GM12878 (cell line): ENCODE results near the gene USP17L17. TPM values are rescaled to one million over a fixed set of nuclear protein-coding genes. Genes with fewer than 3 reads are reported as not detected.

Experiments
- polyA plus RNA-seq, 11 experiments: library from polyadenylated mRNA; depleted of rRNA in 4 of 11; unstranded in 6 of 11; stranded (reverse) in 5 of 11; fragments of >200 nt; fragmentation: Nextera tagmentation in 4 of 11; fragmentation: Illumina TruSeq in 1 of 11; extraction: Ambion mirVana in 4 of 11; extraction: Trizol in 1 of 11; gene quantifications; 1 replicate in 1 of 11; 2 replicates in 10 of 11; pipeline versions ENCODE4 v1.2.1 to v1.2.3, GENCODE V29; 2011 to 2016; ENCODE audit warnings: inconsistent platforms in 2 of 11, missing spikeins in 2 of 11, low read depth in 1 of 11
- total RNA-seq, 4 experiments: library from RNA; depleted of rRNA in 3 of 4; stranded (reverse); fragments of >200 nt in 3 of 4; fragmentation: Illumina TruSeq in 1 of 4; extraction: Trizol in 1 of 4; gene quantifications; 2 replicates each; pipeline versions ENCODE4 v1.2.1 to v1.2.3, GENCODE V29; 2013 to 2021

The USP17L17 gene
- total and polyA plus RNA-seq, 10 of the 15 experiments (the other 5 are each of a cell fraction or from before 2014, with no cell fraction given): not detected

Other genes with a start within 250 kb of the USP17L17 start
Only the 7 nearest of the 20 such genes appear.
- not detected in 2 replicates for gene USP17L12, start 23.7 kb upstream of the USP17L17 start, total RNA-seq (2014; rRNA removed)
- gene USP17L12, start 23.7 kb upstream of the USP17L17 start, total RNA-seq (2014; rRNA removed; fragmentation: Illumina TruSeq; extraction: Trizol): not detected in 2 replicates
- not detected in 2 replicates for gene USP17L12, start 23.7 kb upstream of the USP17L17 start, total RNA-seq (2021)
- gene USP17L12, start 23.7 kb upstream of the USP17L17 start, polyA plus RNA-seq (2011; rRNA removed): not detected in 2 replicates
- gene USP17L12, start 23.7 kb upstream of the USP17L17 start, polyA plus RNA-seq (2014; fragmentation: Illumina TruSeq; extraction: Trizol): not detected in 2 replicates
- gene USP17L12, start 23.7 kb upstream of the USP17L17 start, polyA plus RNA-seq (2014; fragmentation: Nextera tagmentation; extraction: Ambion mirVana): not detected
- not detected in 2 replicates for gene USP17L12, start 23.7 kb upstream of the USP17L17 start, polyA plus RNA-seq (2014; rRNA removed)
- not detected for gene USP17L12, start 23.7 kb upstream of the USP17L17 start, polyA plus RNA-seq (2016; fragmentation: Nextera tagmentation; extraction: Ambion mirVana)
- not detected in 2 replicates for gene USP17L13, start 19.0 kb upstream of the USP17L17 start, total RNA-seq (2014; rRNA removed)
- gene USP17L13, start 19.0 kb upstream of the USP17L17 start, total RNA-seq (2014; rRNA removed; fragmentation: Illumina TruSeq; extraction: Trizol): not detected in 2 replicates
- gene USP17L13, start 19.0 kb upstream of the USP17L17 start, total RNA-seq (2021): not detected in 2 replicates
- not detected in 2 replicates for gene USP17L13, start 19.0 kb upstream of the USP17L17 start, polyA plus RNA-seq (2011; rRNA removed)
- not detected in 2 replicates for gene USP17L13, start 19.0 kb upstream of the USP17L17 start, polyA plus RNA-seq (2014; fragmentation: Illumina TruSeq; extraction: Trizol)
- gene USP17L13, start 19.0 kb upstream of the USP17L17 start, polyA plus RNA-seq (2014; fragmentation: Nextera tagmentation; extraction: Ambion mirVana): not detected
- not detected in 2 replicates for gene USP17L13, start 19.0 kb upstream of the USP17L17 start, polyA plus RNA-seq (2014; rRNA removed)
- not detected for gene USP17L13, start 19.0 kb upstream of the USP17L17 start, polyA plus RNA-seq (2016; fragmentation: Nextera tagmentation; extraction: Ambion mirVana)
- not detected in 2 replicates for gene USP17L15, start 9.5 kb upstream of the USP17L17 start, total RNA-seq (2014; rRNA removed)
- gene USP17L15, start 9.5 kb upstream of the USP17L17 start, total RNA-seq (2014; rRNA removed; fragmentation: Illumina TruSeq; extraction: Trizol): not detected in 2 replicates
- not detected in 2 replicates for gene USP17L15, start 9.5 kb upstream of the USP17L17 start, total RNA-seq (2021)
- gene USP17L15, start 9.5 kb upstream of the USP17L17 start, polyA plus RNA-seq (2011; rRNA removed): not detected in 2 replicates
- gene USP17L15, start 9.5 kb upstream of the USP17L17 start, polyA plus RNA-seq (2014; fragmentation: Illumina TruSeq; extraction: Trizol): 0.07 TPM in 1 of 2 replicates, not detected in the other
- gene USP17L15, start 9.5 kb upstream of the USP17L17 start, polyA plus RNA-seq (2014; fragmentation: Nextera tagmentation; extraction: Ambion mirVana): under 1 TPM in 1 of 2 experiments, not detected in 1; 0.04 TPM
- 0.12 TPM in 1 of 2 replicates, not detected in the other for gene USP17L15, start 9.5 kb upstream of the USP17L17 start, polyA plus RNA-seq (2014; rRNA removed)
- gene USP17L15, start 9.5 kb upstream of the USP17L17 start, polyA plus RNA-seq (2016; fragmentation: Nextera tagmentation; extraction: Ambion mirVana): not detected
- not detected in 2 replicates for gene USP17L18, start 4.8 kb downstream of the USP17L17 start, total RNA-seq (2014; rRNA removed)
- not detected in 2 replicates for gene USP17L18, start 4.8 kb downstream of the USP17L17 start, total RNA-seq (2014; rRNA removed; fragmentation: Illumina TruSeq; extraction: Trizol)
- not detected in 2 replicates for gene USP17L18, start 4.8 kb downstream of the USP17L17 start, total RNA-seq (2021)
- not detected in 2 replicates for gene USP17L18, start 4.8 kb downstream of the USP17L17 start, polyA plus RNA-seq (2011; rRNA removed)
- not detected in 2 replicates for gene USP17L18, start 4.8 kb downstream of the USP17L17 start, polyA plus RNA-seq (2014; fragmentation: Illumina TruSeq; extraction: Trizol)
- not detected for gene USP17L18, start 4.8 kb downstream of the USP17L17 start, polyA plus RNA-seq (2014; fragmentation: Nextera tagmentation; extraction: Ambion mirVana)
- not detected in 2 replicates for gene USP17L18, start 4.8 kb downstream of the USP17L17 start, polyA plus RNA-seq (2014; rRNA removed)
- gene USP17L18, start 4.8 kb downstream of the USP17L17 start, polyA plus RNA-seq (2016; fragmentation: Nextera tagmentation; extraction: Ambion mirVana): not detected
- not detected in 2 replicates for gene USP17L19, start 9.5 kb downstream of the USP17L17 start, total RNA-seq (2014; rRNA removed)
- not detected in 2 replicates for gene USP17L19, start 9.5 kb downstream of the USP17L17 start, total RNA-seq (2014; rRNA removed; fragmentation: Illumina TruSeq; extraction: Trizol)
- gene USP17L19, start 9.5 kb downstream of the USP17L17 start, total RNA-seq (2021): not detected in 2 replicates
- gene USP17L19, start 9.5 kb downstream of the USP17L17 start, polyA plus RNA-seq (2011; rRNA removed): not detected in 2 replicates
- gene USP17L19, start 9.5 kb downstream of the USP17L17 start, polyA plus RNA-seq (2014; fragmentation: Illumina TruSeq; extraction: Trizol): not detected in 2 replicates
- gene USP17L19, start 9.5 kb downstream of the USP17L17 start, polyA plus RNA-seq (2014; fragmentation: Nextera tagmentation; extraction: Ambion mirVana): not detected
- gene USP17L19, start 9.5 kb downstream of the USP17L17 start, polyA plus RNA-seq (2014; rRNA removed): not detected in 2 replicates
- not detected for gene USP17L19, start 9.5 kb downstream of the USP17L17 start, polyA plus RNA-seq (2016; fragmentation: Nextera tagmentation; extraction: Ambion mirVana)
- not detected in 2 replicates for gene USP17L20, start 14.2 kb downstream of the USP17L17 start, total RNA-seq (2014; rRNA removed)
- not detected in 2 replicates for gene USP17L20, start 14.2 kb downstream of the USP17L17 start, total RNA-seq (2014; rRNA removed; fragmentation: Illumina TruSeq; extraction: Trizol)
- gene USP17L20, start 14.2 kb downstream of the USP17L17 start, total RNA-seq (2021): not detected in 2 replicates
- not detected in 2 replicates for gene USP17L20, start 14.2 kb downstream of the USP17L17 start, polyA plus RNA-seq (2011; rRNA removed)
- gene USP17L20, start 14.2 kb downstream of the USP17L17 start, polyA plus RNA-seq (2014; fragmentation: Illumina TruSeq; extraction: Trizol): not detected in 2 replicates
- gene USP17L20, start 14.2 kb downstream of the USP17L17 start, polyA plus RNA-seq (2014; fragmentation: Nextera tagmentation; extraction: Ambion mirVana): not detected
- gene USP17L20, start 14.2 kb downstream of the USP17L17 start, polyA plus RNA-seq (2014; rRNA removed): not detected in 2 replicates
- not detected for gene USP17L20, start 14.2 kb downstream of the USP17L17 start, polyA plus RNA-seq (2016; fragmentation: Nextera tagmentation; extraction: Ambion mirVana)
- not detected in 2 replicates for gene USP17L21, start 19.0 kb downstream of the USP17L17 start, total RNA-seq (2014; rRNA removed)
- gene USP17L21, start 19.0 kb downstream of the USP17L17 start, total RNA-seq (2014; rRNA removed; fragmentation: Illumina TruSeq; extraction: Trizol): not detected in 2 replicates
- gene USP17L21, start 19.0 kb downstream of the USP17L17 start, total RNA-seq (2021): not detected in 2 replicates
- gene USP17L21, start 19.0 kb downstream of the USP17L17 start, polyA plus RNA-seq (2011; rRNA removed): not detected in 2 replicates
- gene USP17L21, start 19.0 kb downstream of the USP17L17 start, polyA plus RNA-seq (2014; fragmentation: Illumina TruSeq; extraction: Trizol): not detected in 2 replicates
- gene USP17L21, start 19.0 kb downstream of the USP17L17 start, polyA plus RNA-seq (2014; fragmentation: Nextera tagmentation; extraction: Ambion mirVana): not detected
- gene USP17L21, start 19.0 kb downstream of the USP17L17 start, polyA plus RNA-seq (2014; rRNA removed): not detected in 2 replicates
- not detected for gene USP17L21, start 19.0 kb downstream of the USP17L17 start, polyA plus RNA-seq (2016; fragmentation: Nextera tagmentation; extraction: Ambion mirVana)